Nephron (organoid): Measurements from ENCODE around the gene PRSS1.

Source experiments
- H3K27ac Mint-ChIP-seq, 3 experiments: 2 replicates each; pipeline ENCODE4 v1.8.0; 2020; ENCODE audit warnings: mixed read lengths in 3 of 3, mild to moderate bottlenecking in 2 of 3, moderate library complexity in 1 of 3
- H3K27me3 Mint-ChIP-seq: 2 replicates; pipeline ENCODE4 v1.8.0; 2021; ENCODE audit warnings: low read depth, mild to moderate bottlenecking, moderate library complexity, mixed read lengths
- H3K36me3 Mint-ChIP-seq: 2 replicates; pipeline ENCODE4 v1.8.0; 2020; ENCODE audit warnings: low read depth, mixed read lengths
- H3K4me1 Mint-ChIP-seq: 2 replicates; pipeline ENCODE4 v1.8.0; 2020; ENCODE audit warnings: mixed read lengths
- H3K4me3 Mint-ChIP-seq, 3 experiments: 2 replicates each; pipeline ENCODE4 v1.8.0; 2020; ENCODE audit warnings: mild to moderate bottlenecking in 3 of 3, mixed read lengths in 3 of 3, moderate library complexity in 2 of 3
- H3K9me3 Mint-ChIP-seq: 2 replicates; pipeline ENCODE4 v1.8.0; 2020; ENCODE audit warnings: mixed read lengths
- TF ChIP-seq, protein P1 (sequence below), 3 experiments: fragments of 200-600 bp; sonication (generic); IDR thresholded peaks; one replicate each; pipeline ENCODE4 v1.5.0; 2021; ENCODE audit warnings: antibody characterized with exemption in 3 of 3; ENCODE audit not compliant: unreplicated experiment in 3 of 3

PRSS1 gene

DNA sequence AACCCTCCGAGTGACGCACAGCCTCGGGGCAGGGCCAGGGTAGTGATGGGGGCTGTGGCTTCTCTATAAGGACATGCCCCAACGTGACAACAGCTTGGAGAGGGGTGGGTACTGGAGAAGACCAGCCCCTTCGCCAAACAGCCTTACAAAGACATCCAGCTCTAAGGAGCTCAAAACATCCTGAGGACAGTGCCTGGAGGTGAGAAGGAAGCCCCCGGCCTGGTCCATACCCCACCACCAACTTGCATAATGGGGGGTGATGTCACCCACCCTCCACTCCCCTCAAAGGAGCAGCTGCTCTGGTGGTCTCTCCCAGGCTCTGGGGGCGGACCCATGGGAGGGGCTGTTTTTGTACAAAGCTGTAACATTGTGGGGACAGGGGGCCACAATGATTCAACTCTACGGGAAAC is 36.6 kb downstream of the PRSS1 start:
- Mint-ChIP-seq H3K4me3 (no peak overlapping the region), H3K27me3 (peaks cover 52% of the 10 kb centered on the region), H3K4me1 (peaks cover 5% of the 10 kb centered on the region), H3K36me3 (no peaks in the 10 kb centered on the region), H3K27ac (no peak overlapping the region), H3K9me3 (no peaks in the 10 kb centered on the region)
- TF ChIP-seq, protein P1, sequence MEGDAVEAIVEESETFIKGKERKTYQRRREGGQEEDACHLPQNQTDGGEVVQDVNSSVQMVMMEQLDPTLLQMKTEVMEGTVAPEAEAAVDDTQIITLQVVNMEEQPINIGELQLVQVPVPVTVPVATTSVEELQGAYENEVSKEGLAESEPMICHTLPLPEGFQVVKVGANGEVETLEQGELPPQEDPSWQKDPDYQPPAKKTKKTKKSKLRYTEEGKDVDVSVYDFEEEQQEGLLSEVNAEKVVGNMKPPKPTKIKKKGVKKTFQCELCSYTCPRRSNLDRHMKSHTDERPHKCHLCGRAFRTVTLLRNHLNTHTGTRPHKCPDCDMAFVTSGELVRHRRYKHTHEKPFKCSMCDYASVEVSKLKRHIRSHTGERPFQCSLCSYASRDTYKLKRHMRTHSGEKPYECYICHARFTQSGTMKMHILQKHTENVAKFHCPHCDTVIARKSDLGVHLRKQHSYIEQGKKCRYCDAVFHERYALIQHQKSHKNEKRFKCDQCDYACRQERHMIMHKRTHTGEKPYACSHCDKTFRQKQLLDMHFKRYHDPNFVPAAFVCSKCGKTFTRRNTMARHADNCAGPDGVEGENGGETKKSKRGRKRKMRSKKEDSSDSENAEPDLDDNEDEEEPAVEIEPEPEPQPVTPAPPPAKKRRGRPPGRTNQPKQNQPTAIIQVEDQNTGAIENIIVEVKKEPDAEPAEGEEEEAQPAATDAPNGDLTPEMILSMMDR (IDR thresholded peaks at IDR 0.05; ENCODE audit: unreplicated experiment in 3 of 3) = no peak

DNA sequence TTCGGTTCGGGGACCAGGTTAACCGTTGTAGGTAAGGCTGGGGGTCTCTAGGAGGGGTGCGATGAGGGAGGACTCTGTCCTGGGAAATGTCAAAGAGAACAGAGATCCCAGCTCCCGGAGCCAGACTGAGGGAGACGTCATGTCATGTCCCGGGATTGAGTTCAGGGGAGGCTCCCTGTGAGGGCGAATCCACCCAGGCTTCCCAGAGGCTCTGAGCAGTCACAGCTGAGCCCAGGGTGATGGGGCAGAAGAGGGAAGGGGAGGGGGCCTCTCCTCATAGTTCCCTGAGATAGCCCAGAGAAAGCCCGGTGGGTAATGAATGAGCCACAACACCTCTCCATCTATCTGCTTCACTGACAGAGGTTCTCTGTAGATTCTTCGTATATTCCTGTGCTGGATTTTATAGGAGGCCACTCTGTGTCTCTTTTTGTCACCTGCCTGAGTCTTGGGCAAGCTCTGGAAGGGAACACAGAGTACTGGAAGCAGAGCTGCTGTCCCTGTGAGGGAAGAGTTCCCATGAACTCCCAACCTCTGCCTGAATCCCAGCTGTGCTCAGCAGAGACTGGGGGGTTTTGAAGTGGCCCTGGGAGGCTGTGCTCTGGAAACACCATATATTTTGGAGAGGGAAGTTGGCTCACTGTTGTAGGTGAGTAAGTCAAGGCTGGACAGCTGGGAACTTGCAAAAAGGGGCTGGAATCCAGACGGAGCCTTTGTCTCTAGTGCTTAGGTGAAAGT is 37.9 kb downstream of the PRSS1 start:
- Mint-ChIP-seq H3K36me3 (no peaks in the 10 kb centered on the region), H3K27ac (no peak overlapping the region), H3K4me1 (peaks cover 5% of the 10 kb centered on the region), H3K4me3 (no peak overlapping the region), H3K9me3 (no peaks in the 10 kb centered on the region), H3K27me3 (peaks cover 44% of the 10 kb centered on the region)
- TF ChIP-seq, protein P1 (IDR thresholded peaks at IDR 0.05; ENCODE audit: unreplicated experiment in 3 of 3) = no peak

DNA sequence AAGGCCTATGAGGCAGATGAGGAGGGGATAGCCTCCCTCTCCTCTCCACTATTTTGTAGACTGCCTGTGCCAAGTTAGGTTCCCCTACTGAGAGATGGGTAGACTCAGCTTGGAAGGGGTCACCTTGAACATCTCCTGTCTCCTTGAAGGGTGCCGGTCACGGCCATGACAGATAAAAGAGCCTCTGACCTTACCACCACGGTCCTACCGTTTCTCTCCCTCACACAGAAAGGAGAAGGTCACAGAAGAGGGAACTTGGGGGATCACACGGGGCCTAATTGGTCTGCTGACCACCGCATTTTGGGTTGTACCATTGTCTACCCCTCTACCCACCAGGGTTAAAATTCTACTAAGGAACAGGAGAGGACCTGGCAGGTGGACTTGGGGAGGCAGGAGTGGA is 38.5 kb downstream of the PRSS1 start:
- Mint-ChIP-seq H3K4me3 (no peak overlapping the region), H3K9me3 (no peaks in the 10 kb centered on the region), H3K27ac (no peak overlapping the region), H3K4me1 (peaks cover 5% of the 10 kb centered on the region), H3K36me3 (no peaks in the 10 kb centered on the region), H3K27me3 (peaks cover 44% of the 10 kb centered on the region)
- TF ChIP-seq, protein P1 (IDR thresholded peaks at IDR 0.05; ENCODE audit: unreplicated experiment in 3 of 3) = no peak

DNA sequence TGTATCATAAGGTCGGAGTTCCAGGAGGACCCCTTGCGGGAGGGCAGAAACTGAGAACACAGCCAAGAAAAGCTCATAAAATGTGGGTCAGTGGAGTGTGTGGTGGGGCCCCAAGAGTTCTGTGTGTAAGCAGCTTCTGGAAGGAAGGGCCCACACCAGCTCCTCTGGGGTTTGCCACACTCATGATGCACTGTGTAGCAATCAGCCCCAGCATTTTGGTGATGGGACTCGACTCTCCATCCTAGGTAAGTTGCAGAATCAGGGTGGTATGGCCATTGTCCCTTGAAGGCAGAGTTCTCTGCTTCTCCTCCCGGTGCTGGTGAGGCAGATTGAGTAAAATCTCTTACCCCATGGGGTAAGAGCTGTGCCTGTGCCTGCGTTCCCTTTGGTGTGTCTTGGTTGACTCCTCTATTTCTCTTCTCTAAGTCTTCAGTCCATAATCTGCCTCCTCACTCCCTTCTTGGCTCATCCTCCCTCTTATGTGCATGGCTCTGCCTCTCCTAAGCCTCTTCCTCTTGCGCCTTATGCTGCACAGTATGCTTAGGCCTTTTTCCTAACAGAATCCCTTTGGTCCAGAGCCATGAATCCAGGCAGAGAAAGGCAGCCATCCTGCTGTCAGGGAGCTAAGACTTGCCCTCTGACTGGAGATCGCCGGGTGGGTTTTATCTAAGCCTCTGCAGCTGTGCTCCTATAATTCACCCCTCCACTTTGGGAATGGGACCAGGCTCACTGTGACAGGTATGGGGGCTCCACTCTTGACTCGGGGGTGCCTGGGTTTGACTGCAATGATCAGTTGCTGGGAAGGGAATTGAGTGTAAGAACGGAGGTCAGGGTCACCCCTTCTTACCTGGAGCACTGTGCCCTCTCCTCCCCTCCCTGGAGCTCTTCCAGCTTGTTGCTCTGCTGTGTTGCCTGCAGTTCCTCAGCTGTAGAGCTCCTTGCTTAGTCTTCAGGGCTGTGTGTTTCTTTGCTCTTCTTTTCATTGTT is 39.3 kb downstream of the PRSS1 start:
- TF ChIP-seq, protein P1 (IDR thresholded peaks at IDR 0.05; ENCODE audit: unreplicated experiment in 3 of 3) = no peak
- no peaks in the 10 kb centered on the region for H3K36me3 Mint-ChIP-seq
- H3K27me3 Mint-ChIP-seq = peaks cover 42% of the 10 kb centered on the region
- no peaks in the 10 kb centered on the region for H3K9me3 Mint-ChIP-seq
- H3K27ac Mint-ChIP-seq = no peak overlapping the region
- no peak overlapping the region for H3K4me3 Mint-ChIP-seq
- H3K4me1 Mint-ChIP-seq = peaks cover 5% of the 10 kb centered on the region

DNA sequence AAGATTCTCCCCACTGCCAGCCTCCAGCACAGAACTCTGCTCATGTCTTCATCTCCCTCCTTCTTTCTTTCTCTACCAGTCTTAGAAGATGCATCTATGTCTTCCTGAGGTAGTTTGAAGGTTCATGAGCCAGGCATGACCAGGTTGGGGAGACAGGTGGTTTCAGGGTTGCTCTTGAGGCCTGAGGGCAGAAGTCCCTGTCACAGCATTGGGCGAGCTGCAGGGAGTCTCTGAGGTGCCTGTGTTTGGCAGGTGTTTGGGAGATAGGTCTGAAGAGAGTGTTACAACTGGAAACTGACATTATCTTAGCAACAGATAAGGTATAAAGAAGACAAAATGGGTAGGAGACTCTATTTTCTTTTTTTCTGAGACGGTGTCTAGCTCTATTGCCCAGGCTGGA is 40.2 kb downstream of the PRSS1 start:
- TF ChIP-seq, protein P1 (IDR thresholded peaks at IDR 0.05; ENCODE audit: unreplicated experiment in 3 of 3) = no peak
- no peaks in the 10 kb centered on the region for H3K9me3 Mint-ChIP-seq
- no peak overlapping the region for H3K27ac Mint-ChIP-seq
- H3K4me1 Mint-ChIP-seq = peaks cover 5% of the 10 kb centered on the region
- H3K36me3 Mint-ChIP-seq = no peaks in the 10 kb centered on the region
- H3K4me3 Mint-ChIP-seq = no peak overlapping the region
- H3K27me3 Mint-ChIP-seq = peaks cover 50% of the 10 kb centered on the region
